IPS-20b (cell line): ENCODE measurements around the gene MINDY4.

Source experiments
- H3K27ac ChIP-seq: one replicate; pipeline ENCODE4 v1.5.1; 2013; ENCODE audit warnings: low read length
- H3K27me3 ChIP-seq: 2 replicates; pipeline ENCODE4 v1.6.1; 2013; ENCODE audit warnings: mild to moderate bottlenecking, low read length, inconsistent platforms; ENCODE audit not compliant: insufficient read depth
- H3K36me3 ChIP-seq: 2 replicates; pipeline ENCODE4 v1.6.1; 2013; ENCODE audit warnings: low read depth, mild to moderate bottlenecking, inconsistent platforms, low read length, moderate library complexity; ENCODE audit not compliant: insufficient read depth
- H3K4me1 ChIP-seq: 2 replicates; pipeline ENCODE4 v1.6.1; 2013; ENCODE audit warnings: mild to moderate bottlenecking, control low read depth, inconsistent platforms, low read length, moderate library complexity; ENCODE audit not compliant: insufficient read depth
- H3K4me3 ChIP-seq: 2 replicates; pipeline ENCODE4 v1.5.1; 2013; ENCODE audit warnings: mild to moderate bottlenecking, low read length, inconsistent platforms
- H3K9ac ChIP-seq: 2 replicates; pipeline ENCODE4 v1.6.1; 2013; ENCODE audit warnings: low read depth, mild to moderate bottlenecking, inconsistent platforms, low read length, moderate library complexity
- H3K9me3 ChIP-seq: 2 replicates; pipeline ENCODE4 v1.6.1; 2013; ENCODE audit warnings: mild to moderate bottlenecking, low read depth, low read length, inconsistent platforms; ENCODE audit not compliant: insufficient read depth

Gene MINDY4

DNA sequence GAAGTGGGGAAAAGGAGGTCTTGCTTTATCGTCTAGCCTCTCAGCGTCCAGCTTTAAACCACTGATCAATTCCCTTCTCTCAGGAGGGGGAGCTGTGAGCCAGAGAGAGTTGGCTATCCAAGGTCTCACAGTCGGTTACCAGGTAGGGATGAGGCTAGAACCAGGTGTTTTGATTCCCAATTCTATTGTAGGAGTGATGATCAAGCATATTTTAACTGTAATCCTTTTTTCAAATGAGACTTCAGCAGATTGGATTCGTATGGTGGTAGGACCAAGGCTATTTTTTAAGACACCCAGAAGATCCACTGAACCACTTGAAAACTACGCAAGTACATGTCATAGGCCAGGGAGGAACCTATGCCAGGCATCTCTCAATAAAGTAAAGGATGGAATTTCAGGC lies 8.4 kb downstream of the MINDY4 start:
- Histone ChIP-seq H3K4me3 (no peak overlapping the region), H3K9ac (no peak overlapping the region), H3K27me3 (no peaks in the 10 kb centered on the region), H3K9me3 (no peaks in the 10 kb centered on the region), H3K36me3 (peaks cover 28% of the 10 kb centered on the region), H3K27ac (no peak overlapping the region), H3K4me1 (no peaks in the 10 kb centered on the region)

DNA sequence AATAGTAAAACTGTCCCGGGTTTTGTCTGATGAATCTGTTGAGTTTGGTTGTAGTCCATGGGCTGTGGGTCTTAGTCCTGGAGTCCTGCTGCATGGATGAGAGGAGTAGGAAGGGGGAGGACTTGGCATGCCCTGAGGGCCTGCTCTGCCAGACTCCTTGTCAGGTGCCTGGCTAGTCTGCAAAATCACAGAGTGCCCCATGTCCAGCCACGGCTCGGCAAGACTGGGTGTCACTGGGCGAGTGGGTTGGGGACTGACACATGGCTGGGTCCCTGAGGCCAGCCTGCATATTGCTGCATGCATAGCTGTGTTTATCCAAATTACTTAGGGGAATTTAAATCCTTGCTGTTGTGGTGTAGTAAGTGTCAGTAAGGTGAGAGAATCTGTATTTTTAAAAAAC lies 9.7 kb downstream of the MINDY4 start:
- no peak overlapping the region for H3K9ac ChIP-seq
- no peaks in the 10 kb centered on the region for H3K4me1 ChIP-seq
- H3K27me3 ChIP-seq = no peaks in the 10 kb centered on the region
- no peak overlapping the region for H3K27ac ChIP-seq
- no peaks in the 10 kb centered on the region for H3K9me3 ChIP-seq
- peaks cover 34% of the 10 kb centered on the region for H3K36me3 ChIP-seq
- H3K4me3 ChIP-seq = no peak overlapping the region

GRCh38 chr7:30782690-30783089 lies 11.5 kb downstream of the MINDY4 start:
- no peaks in the 10 kb centered on the region for H3K9me3 ChIP-seq
- H3K27ac ChIP-seq = no peak overlapping the region
- no peak overlapping the region for H3K9ac ChIP-seq
- H3K4me3 ChIP-seq = no peak overlapping the region
- no peaks in the 10 kb centered on the region for H3K4me1 ChIP-seq
- H3K36me3 ChIP-seq = peaks cover 44% of the 10 kb centered on the region
- no peaks in the 10 kb centered on the region for H3K27me3 ChIP-seq

DNA sequence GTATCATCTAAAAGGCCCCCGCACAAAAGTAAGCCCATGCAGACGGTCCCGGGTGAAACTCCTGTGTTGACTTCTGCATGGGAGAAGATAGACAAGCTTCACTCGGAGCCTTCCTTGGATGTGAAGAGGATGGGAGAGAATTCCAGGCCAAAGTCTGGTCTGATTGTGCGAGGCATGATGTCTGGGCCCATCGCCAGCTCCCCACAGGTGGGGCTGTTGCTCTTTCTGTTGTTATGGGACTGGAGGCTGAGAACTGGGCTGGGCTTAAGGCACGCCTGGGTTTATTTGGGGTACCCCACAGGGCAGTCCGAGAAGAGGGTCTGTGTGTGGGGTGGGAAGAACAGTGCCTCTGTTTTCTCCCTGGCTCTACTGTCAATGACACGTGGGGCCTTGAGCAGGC lies 14.6 kb downstream of the MINDY4 start:
- Histone ChIP-seq H3K9ac (no peak overlapping the region), H3K36me3 (peaks cover 35% of the 10 kb centered on the region), H3K9me3 (no peaks in the 10 kb centered on the region), H3K4me3 (no peak overlapping the region), H3K27me3 (no peaks in the 10 kb centered on the region), H3K4me1 (no peaks in the 10 kb centered on the region), H3K27ac (no peak overlapping the region)

- Histone ChIP-seq H3K36me3 (peaks cover 33% of the 10 kb centered on the region), H3K27ac (no peak overlapping the region), H3K4me1 (no peaks in the 10 kb centered on the region), H3K4me3 (no peak overlapping the region), H3K27me3 (no peaks in the 10 kb centered on the region), H3K9me3 (no peaks in the 10 kb centered on the region), H3K9ac (no peak overlapping the region)
Observed at GRCh38 chr7:30787486-30787885, 16.3 kb downstream of the MINDY4 start.

- no peaks in the 10 kb centered on the region for H3K9me3 ChIP-seq
- H3K4me3 ChIP-seq = no peak overlapping the region
- no peak overlapping the region for H3K9ac ChIP-seq
- H3K27ac ChIP-seq = no peak overlapping the region
- H3K36me3 ChIP-seq = peaks cover 26% of the 10 kb centered on the region
- no peaks in the 10 kb centered on the region for H3K4me1 ChIP-seq
- H3K27me3 ChIP-seq = no peaks in the 10 kb centered on the region
Observed at GRCh38 chr7:30788640-30789333, 17.6 kb downstream of the MINDY4 start.

DNA sequence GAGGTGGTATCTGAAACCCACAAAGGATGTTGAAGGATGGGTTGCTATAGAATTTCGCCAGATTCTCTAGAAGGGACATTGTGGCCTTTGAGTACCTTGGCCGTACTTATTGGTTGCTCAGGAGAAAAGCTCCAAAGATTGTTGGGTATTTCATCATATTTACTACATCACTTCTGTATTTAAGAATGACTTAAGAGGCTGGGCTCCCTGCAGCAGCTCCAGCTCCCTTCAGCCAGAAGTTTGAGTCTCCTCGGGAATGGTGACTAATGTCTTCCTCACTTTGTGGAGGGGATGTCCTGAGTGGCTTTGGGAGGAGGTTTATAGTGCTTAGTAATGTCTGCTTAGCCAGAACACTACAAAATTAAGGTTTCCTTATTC lies 18.1 kb downstream of the MINDY4 start:
- no peak overlapping the region for H3K9ac ChIP-seq
- peaks cover 29% of the 10 kb centered on the region for H3K36me3 ChIP-seq
- H3K27me3 ChIP-seq = no peaks in the 10 kb centered on the region
- H3K9me3 ChIP-seq = no peaks in the 10 kb centered on the region
- no peak overlapping the region for H3K4me3 ChIP-seq
- no peak overlapping the region for H3K27ac ChIP-seq
- H3K4me1 ChIP-seq = no peaks in the 10 kb centered on the region

- no peak overlapping the region for H3K27ac ChIP-seq
- H3K4me3 ChIP-seq = no peak overlapping the region
- H3K36me3 ChIP-seq = peaks cover 25% of the 10 kb centered on the region
- no peaks in the 10 kb centered on the region for H3K27me3 ChIP-seq
- H3K9me3 ChIP-seq = no peaks in the 10 kb centered on the region
- no peak overlapping the region for H3K9ac ChIP-seq
- H3K4me1 ChIP-seq = no peaks in the 10 kb centered on the region; the same call in 1 of the 2 replicates
Observed at GRCh38 chr7:30790356-30790755, 19.1 kb downstream of the MINDY4 start.

- Histone ChIP-seq H3K4me3 (no peak overlapping the region), H3K4me1 (no peaks in the 10 kb centered on the region; the same call in 1 of the 2 replicates), H3K9ac (no peak overlapping the region), H3K36me3 (peaks cover 23% of the 10 kb centered on the region; the same call in 1 of the 2 replicates), H3K27me3 (no peaks in the 10 kb centered on the region), H3K27ac (no peak overlapping the region), H3K9me3 (no peaks in the 10 kb centered on the region)
Observed at GRCh38 chr7:30791114-30791513, 19.9 kb downstream of the MINDY4 start.

DNA sequence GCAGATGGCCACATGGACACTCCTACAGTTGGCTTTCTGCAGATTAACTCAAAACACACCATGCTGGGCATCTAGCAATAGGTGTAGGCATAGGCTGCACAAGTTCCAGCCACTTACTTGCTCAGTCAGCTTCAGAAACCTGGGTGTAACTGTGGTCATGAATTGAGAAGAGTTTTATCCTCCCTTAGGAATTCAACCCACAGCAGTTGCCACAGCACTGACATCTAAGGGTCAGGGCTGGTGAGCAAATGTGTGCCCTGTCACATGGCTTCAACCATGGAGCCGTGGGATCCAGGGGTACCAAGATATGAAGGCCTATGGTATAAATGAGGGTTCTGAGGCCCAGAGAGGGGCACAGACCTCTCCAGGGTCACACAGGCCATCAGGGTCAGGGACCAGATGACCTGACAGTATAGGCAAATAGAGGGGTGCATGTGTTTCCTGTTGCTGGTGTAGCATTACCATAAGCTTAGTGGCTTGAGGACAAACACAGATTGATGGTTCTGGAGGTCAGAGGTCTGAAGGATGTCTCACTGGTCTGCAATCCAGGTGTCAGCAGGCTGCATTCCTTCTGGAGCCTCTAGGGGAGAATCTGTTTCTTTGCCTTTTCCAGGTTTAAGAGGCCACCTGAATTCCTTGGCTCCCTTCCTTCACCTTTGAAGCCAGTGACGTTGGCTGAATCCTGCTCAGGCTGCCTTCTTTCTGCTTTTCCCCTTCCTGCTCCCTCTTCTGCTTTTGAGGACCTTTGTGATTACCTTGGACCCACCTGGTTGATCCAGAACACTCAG lies 24.1 kb downstream of the MINDY4 start:
- H3K4me1 ChIP-seq = no peaks in the 10 kb centered on the region; the same call in 1 of the 2 replicates
- no peak overlapping the region for H3K9ac ChIP-seq
- no peak overlapping the region for H3K27ac ChIP-seq
- H3K4me3 ChIP-seq = no peak overlapping the region
- H3K27me3 ChIP-seq = no peaks in the 10 kb centered on the region
- H3K36me3 ChIP-seq = peaks cover 13% of the 10 kb centered on the region; the same call in 1 of the 2 replicates
- no peaks in the 10 kb centered on the region for H3K9me3 ChIP-seq

DNA sequence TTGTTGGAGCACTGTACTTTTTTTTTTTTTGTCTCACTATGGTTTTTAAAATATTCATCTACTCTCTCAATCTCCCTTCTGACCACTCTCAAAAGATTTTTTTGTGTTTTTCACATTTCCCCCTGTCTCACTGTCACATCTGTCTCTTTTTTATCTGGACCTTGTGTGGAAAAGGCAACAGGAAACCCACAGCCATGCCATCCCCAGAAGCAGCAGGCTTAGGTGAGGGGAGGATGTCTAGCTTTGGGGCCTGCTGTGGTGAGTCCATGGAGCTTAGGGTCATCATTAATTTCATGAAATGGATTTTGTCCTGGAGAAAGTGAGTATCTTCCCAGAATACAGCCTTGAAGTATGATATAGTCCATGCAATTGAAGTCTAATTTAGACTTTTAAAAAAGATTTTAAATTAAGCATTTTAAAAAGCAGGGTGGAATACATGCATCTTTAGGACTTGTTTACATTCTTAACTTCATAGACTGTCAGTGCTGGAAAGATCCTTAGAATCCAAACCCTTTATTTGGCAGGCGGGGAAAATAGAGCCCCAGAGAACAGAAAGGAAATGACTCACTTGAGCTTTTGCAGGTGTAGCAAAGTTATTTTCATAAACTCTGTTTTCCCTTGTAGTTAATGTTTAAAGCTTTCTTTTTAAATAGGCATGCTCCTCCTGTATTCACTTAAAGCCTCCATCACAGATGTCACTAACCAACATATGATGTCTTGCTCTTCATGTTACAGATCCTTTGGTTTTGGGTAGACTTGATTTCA lies 25.1 kb downstream of the MINDY4 start:
- Histone ChIP-seq H3K4me3 (no peak overlapping the region), H3K9me3 (no peaks in the 10 kb centered on the region), H3K36me3 (peaks cover 13% of the 10 kb centered on the region; the same call in 1 of the 2 replicates), H3K27ac (no peak overlapping the region), H3K9ac (no peak overlapping the region), H3K4me1 (no peaks in the 10 kb centered on the region; the same call in 1 of the 2 replicates), H3K27me3 (no peaks in the 10 kb centered on the region)
